Kidney (tissue), 14 donors: ENCODE data around the gene CABLES2. TPM values are rescaled to one million over a fixed set of nuclear protein-coding genes. Genes with fewer than 3 reads are reported as not detected.

Experiments used
- DNase-seq, 5 donors: peaks; one replicate each; pipeline ENCODE4 v3.0.0-alpha.2; 2013 to 2020
- FAIRE-seq: peaks from 2 replicates; lab custom pipeline; 2012; peaks lifted over from hg19 to GRCh38; lab: Jason Lieb, UNC
- H3K27ac ChIP-seq, 2 donors: one replicate each; pipeline ENCODE4 v1.7.0; 2013; ENCODE audit warnings: low read depth in 2 of 2, low read length in 2 of 2, inconsistent platforms in 1 of 2
- H3K27me3 ChIP-seq: one replicate; pipeline ENCODE4 v1.7.1; 2013; ENCODE audit warnings: low read length, inconsistent platforms; ENCODE audit not compliant: control insufficient read depth, insufficient read depth
- H3K36me3 ChIP-seq, 3 donors: one replicate each; pipeline versions ENCODE4 v1.7.0 to v1.7.1; 2013; ENCODE audit warnings: low read length in 3 of 3, control low read depth in 1 of 3, inconsistent platforms in 1 of 3; ENCODE audit not compliant: insufficient read depth in 3 of 3, control insufficient read depth in 2 of 3
- H3K4me1 ChIP-seq, 3 donors: one replicate each; pipeline versions ENCODE4 v1.7.0 to v1.7.1; 2013; ENCODE audit warnings: low read length in 3 of 3, inconsistent platforms in 1 of 3, low read depth in 1 of 3; ENCODE audit not compliant: control insufficient read depth in 2 of 3, insufficient read depth in 2 of 3
- H3K4me3 ChIP-seq, 3 donors: one replicate each; pipeline versions ENCODE4 v1.7.0 to v1.8.1; 2013; ENCODE audit warnings: low read length in 3 of 3, control low read depth in 1 of 3, inconsistent platforms in 1 of 3
- H3K9ac ChIP-seq, 3 donors: one replicate each; pipeline versions ENCODE4 v1.7.0 to v1.7.1; 2013; ENCODE audit warnings: low read length in 3 of 3, control low read depth in 1 of 3, inconsistent platforms in 1 of 3
- H3K9me3 ChIP-seq, 3 donors: one replicate each; pipeline versions ENCODE4 v1.7.0 to v1.7.1; 2013; ENCODE audit warnings: low read length in 3 of 3, control low read depth in 1 of 3, inconsistent platforms in 1 of 3; ENCODE audit not compliant: control insufficient read depth in 2 of 3, insufficient read depth in 1 of 3
- CTCF ChIP-seq: IDR thresholded peaks from 3 replicates; pipeline ENCODE4 v1.5.1; 2012; ENCODE audit warnings: mild to moderate bottlenecking, moderate library complexity, borderline replicate concordance; ENCODE audit not compliant: insufficient read depth; ENCODE audit errors: extremely low read depth
- intact Hi-C: fragments of 100-400 bp; cut with DNase I; formaldehyde crosslinking; loops from one replicate; pipeline ENCODE4 v1.11.1; 2022
- polyA plus RNA-seq: library from polyadenylated mRNA; stranded (reverse); fragments of 350-450 nt; fragmentation: Illumina TruSeq; extraction: RNeasy Lipid Tissue Mini Kit (QIAGEN cat#74804); gene quantifications from one replicate; pipeline ENCODE4 v1.2.3, GENCODE V29; 2014; ENCODE audit warnings: low read depth, low replicate concordance; ENCODE audit not compliant: insufficient read depth
- total RNA-seq: library from RNA; stranded (reverse); fragmentation: NEBNext Ultra II Directional; extraction: Animal tissue kit (Norgen Biotek cat#: 25700); gene quantifications from one replicate; pipeline ENCODE4 v1.2.1, GENCODE V29; 2021
- donor health status: control.
- donor health status: control.
- donor health status: control.
- donor health status: control.
- donor health status: control.
- donor health status: DM: yes; HTN: yes; CAD: no.
- donor health status: Normal renal cell carcinoma (clear cell type).

Gene CABLES2
- total and polyA plus RNA-seq, 2 donors from 2014 or later: 2.0 to 4.5 TPM

- no peak for FAIRE-seq
- intact Hi-C loops: no loop called here
- H3K27me3 ChIP-seq: no peaks in the 10 kb centered on the region
- peak in 2 of 5 donors; percentile 53 to 85 for DNase-seq
- H3K4me3 ChIP-seq: peak overlapping the region in 1 of 3 donors; percentile 29
- TF ChIP-seq CTCF: no peak
- peaks cover 0 to 68% (median 51%) of the 10 kb centered on the region in 3 donors for H3K4me1 ChIP-seq
- H3K9ac ChIP-seq: peak overlapping the region in 1 of 3 donors; percentile 61
- no peaks in the 10 kb centered on the region for H3K9me3 ChIP-seq
- no peaks in the 10 kb centered on the region for H3K36me3 ChIP-seq
- H3K27ac ChIP-seq: peak overlapping the region; percentile 76 to 89
Observed at GRCh38 chr20:62356589-62357186, 50.4 kb downstream of the CABLES2 start.

GRCh38 chr20:62355878-62356588 is 51.1 kb downstream of the CABLES2 start:
- Histone ChIP-seq H3K9me3 (no peaks in the 10 kb centered on the region), H3K36me3 (peaks cover 0 to 4% (median 4%) of the 10 kb centered on the region in 3 donors), H3K27ac (peak overlapping the region; percentile 76 to 89), H3K4me1 (peaks cover 0 to 61% (median 51%) of the 10 kb centered on the region in 3 donors), H3K9ac (peak overlapping the region in 1 of 3 donors; percentile 61), H3K27me3 (no peaks in the 10 kb centered on the region), H3K4me3 (peak overlapping the region in 1 of 3 donors; percentile 29)
- intact Hi-C loops: no loop called here
- no peak for TF ChIP-seq CTCF
- FAIRE-seq (no peak), DNase-seq (peak in 4 of 5 donors; percentile 26 to 91 (median 75))

- Histone ChIP-seq H3K4me3 (no peak overlapping the region), H3K27ac (peak overlapping the region; percentile 76 to 87), H3K4me1 (peaks cover 0 to 58% (median 51%) of the 10 kb centered on the region in 3 donors), H3K36me3 (peaks cover 0 to 8% (median 4%) of the 10 kb centered on the region in 3 donors), H3K9me3 (no peaks in the 10 kb centered on the region), H3K9ac (peak overlapping the region in 1 of 3 donors; percentile 56), H3K27me3 (no peaks in the 10 kb centered on the region)
- FAIRE-seq: no peak
- peak in 2 of 5 donors; percentile 68 to 83 for DNase-seq
- TF ChIP-seq CTCF: no peak
- intact Hi-C loops: no loop called here
Observed at GRCh38 chr20:62355516-62355877, 51.6 kb downstream of the CABLES2 start.
